Measurements from ENCODE around the gene RAB27A. TPM values are rescaled to one million over a fixed set of nuclear protein-coding genes. Genes with fewer than 3 reads are reported as not detected.
"Not testable (repeated sequence)": the region's sequence is repeated elsewhere in the genome, so short reads cannot be mapped to it uniquely, and the experiment has no call there.

RAB27A gene
- total RNA-seq, 4 donors from 2014 or later = 1.1 to 3.2 (median 1.8) TPM

DNA sequence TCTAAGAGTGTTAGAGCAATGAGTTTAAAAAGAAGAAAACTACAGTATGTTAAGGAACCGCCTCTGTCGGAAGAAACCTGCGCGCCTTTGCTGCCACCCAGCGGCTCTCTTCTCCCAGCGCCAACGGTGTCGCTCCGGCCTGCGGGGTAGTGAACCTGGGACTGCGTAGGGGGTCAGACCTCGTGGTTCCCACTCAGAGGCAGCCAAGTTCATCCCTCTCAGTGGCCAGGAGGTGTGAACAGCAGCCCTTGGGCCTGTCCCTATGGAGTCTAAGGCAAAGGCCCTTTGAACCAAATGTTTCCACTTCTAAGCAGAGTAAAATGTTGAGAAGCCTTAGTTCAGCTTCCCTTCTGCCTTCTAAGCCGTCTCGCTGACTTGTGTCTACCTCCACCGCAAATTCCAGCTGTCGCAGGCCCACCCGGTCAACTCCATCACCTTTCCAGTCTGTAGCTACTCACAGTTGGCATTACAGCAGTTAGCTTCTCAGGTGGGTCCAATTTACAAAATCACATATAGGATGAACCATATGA lies 980 bp upstream of the RAB27A start:
- peak; percentile 57 to 64 for DNase-seq

DNA sequence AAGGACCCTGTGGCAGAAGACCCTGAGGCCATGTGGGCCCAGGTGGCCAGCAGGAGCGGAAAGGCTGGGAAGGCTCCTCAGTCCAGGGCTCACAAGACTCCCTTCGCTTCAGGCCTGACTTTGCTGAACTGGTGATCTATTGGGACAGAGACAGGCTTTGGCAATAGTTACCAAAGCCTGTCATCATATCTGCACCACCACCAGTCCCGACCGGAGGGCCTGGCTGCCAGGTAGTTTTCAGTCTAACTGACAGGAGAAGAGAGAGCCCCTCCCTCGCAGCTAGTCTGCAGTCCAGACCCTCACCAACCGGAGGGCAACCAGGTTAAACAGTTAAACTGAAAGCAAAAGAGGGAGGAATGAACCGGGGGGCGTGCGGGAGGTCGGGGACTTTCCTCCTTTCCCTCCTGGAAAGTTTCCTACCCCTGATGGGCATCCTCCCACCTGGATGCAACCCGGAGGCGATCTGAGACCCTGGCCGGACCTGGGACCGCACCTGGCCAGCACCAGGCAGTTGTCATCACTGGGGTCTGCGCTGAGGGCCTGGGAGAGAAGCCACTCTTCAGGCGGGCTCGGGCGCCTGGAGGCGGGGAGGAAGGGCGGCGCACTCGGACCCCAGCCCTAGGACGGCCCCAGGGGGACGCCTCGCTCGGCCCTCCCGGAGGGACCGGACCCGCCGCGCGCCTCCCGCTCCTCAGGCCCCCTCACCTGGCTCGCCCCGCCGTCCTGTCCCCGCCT lies 435 bp downstream of the RAB27A start:
- Histone ChIP-seq H3K9me3 (no peaks in the 10 kb centered on the region), H3K27ac (peak overlapping the region; percentile 63 to 79 (median 71)), H3K4me1 (no peaks in the 10 kb centered on the region), H3K4me3 (peak overlapping the region; percentile 62 to 72 (median 62)), H3K36me3 (no peaks in the 10 kb centered on the region), H3K27me3 (no peaks in the 10 kb centered on the region)
- intact Hi-C loops (cut with DNase I; ENCODE audit: low total_unique reads) = no loop called here
- TF ChIP-seq, protein P1, sequence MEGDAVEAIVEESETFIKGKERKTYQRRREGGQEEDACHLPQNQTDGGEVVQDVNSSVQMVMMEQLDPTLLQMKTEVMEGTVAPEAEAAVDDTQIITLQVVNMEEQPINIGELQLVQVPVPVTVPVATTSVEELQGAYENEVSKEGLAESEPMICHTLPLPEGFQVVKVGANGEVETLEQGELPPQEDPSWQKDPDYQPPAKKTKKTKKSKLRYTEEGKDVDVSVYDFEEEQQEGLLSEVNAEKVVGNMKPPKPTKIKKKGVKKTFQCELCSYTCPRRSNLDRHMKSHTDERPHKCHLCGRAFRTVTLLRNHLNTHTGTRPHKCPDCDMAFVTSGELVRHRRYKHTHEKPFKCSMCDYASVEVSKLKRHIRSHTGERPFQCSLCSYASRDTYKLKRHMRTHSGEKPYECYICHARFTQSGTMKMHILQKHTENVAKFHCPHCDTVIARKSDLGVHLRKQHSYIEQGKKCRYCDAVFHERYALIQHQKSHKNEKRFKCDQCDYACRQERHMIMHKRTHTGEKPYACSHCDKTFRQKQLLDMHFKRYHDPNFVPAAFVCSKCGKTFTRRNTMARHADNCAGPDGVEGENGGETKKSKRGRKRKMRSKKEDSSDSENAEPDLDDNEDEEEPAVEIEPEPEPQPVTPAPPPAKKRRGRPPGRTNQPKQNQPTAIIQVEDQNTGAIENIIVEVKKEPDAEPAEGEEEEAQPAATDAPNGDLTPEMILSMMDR (IDR thresholded peaks at IDR 0.05 in 4 of 5, conservative IDR thresholded peaks at IDR 0.05 in 1 of 5) = no peak
- TF ChIP-seq POLR2A (IDR thresholded peaks at IDR 0.05) = peak in 1 of 2 donors; percentile 20
- ATAC-seq = peak in 1 of 2 donors; percentile 14
- no peak for DNase-seq
- in situ Hi-C loops (cut with MboI; ENCODE audit: low sequenced_read_pairs in 4 of 4) = no loop called here

More for the DNA sequence above, 980 bp upstream of the RAB27A start:
- Histone ChIP-seq H3K4me1 (no peaks in the 10 kb centered on the region), H3K27me3 (no peaks in the 10 kb centered on the region), H3K9me3 (no peaks in the 10 kb centered on the region), H3K27ac (peak overlapping the region; percentile 6 to 79 (median 71)), H3K4me3 (peak overlapping the region; percentile 62 to 72 (median 62)), H3K36me3 (no peaks in the 10 kb centered on the region)
- in situ Hi-C loops (cut with MboI; ENCODE audit: low sequenced_read_pairs in 4 of 4) = loop anchor here (5.0 kb wide), 1 partner anchor 73 kb away; no protein-coding TSS in a partner anchor
- TF ChIP-seq, protein P1 (IDR thresholded peaks at IDR 0.05 in 4 of 5, conservative IDR thresholded peaks at IDR 0.05 in 1 of 5) = peak; percentile 59 to 93 (median 77)
- TF ChIP-seq POLR2A (IDR thresholded peaks at IDR 0.05) = no peak
- intact Hi-C loops (cut with DNase I; ENCODE audit: low total_unique reads) = loop anchor here (1.0 kb wide), 1 partner anchor 73 kb away; no protein-coding TSS in a partner anchor
- ATAC-seq = peak; percentile 89 to 91

DNA sequence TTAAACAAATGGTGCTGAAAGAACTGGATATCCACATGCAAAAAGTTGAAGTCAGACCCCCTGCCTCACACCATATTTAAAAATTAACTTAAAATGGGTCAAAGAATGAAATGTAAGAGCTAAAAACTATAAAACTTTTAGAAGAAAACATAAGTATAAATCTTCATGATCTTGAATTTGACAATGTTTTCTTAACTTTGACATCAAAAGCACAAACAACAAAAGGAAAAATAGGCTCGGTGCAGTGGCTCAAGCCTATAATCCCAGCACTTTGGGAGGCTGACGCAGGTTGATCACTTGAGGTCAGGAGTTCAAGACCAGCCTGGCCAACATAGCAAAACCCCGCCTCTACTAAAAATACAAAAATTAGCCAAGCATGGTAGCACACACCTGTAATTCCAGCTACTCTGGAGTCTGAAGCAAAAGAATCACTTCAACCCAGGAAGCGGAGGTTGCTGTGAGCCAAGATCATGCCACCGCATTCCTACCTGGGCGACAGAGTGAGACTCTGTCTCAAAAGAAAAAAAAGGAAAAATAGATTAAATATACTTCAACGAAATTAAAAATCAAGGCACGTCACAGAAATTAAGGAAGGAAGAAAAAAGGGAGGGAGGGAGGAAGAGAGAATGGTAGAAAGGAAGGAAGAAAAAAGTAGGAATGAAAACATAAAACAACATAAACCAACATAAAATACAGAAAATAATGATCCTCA lies 1.5 kb downstream of the RAB27A start:
- in situ Hi-C loops (cut with MboI; ENCODE audit: low sequenced_read_pairs in 4 of 4) = no loop called here
- Histone ChIP-seq H3K27ac (peak overlapping the region in 1 of 4 donors; percentile 74), H3K4me1 (no peaks in the 10 kb centered on the region), H3K4me3 (no peak overlapping the region), H3K27me3 (no peaks in the 10 kb centered on the region), H3K9me3 (no peaks in the 10 kb centered on the region), H3K36me3 (no peaks in the 10 kb centered on the region)
- ATAC-seq (no peak), DNase-seq (no peak)
- intact Hi-C loops (cut with DNase I; ENCODE audit: low total_unique reads) = no loop called here
- TF ChIP-seq, protein P1 (IDR thresholded peaks at IDR 0.05 in 4 of 5, conservative IDR thresholded peaks at IDR 0.05 in 1 of 5) = no peak
- no peak for TF ChIP-seq POLR2A (IDR thresholded peaks at IDR 0.05)

DNA sequence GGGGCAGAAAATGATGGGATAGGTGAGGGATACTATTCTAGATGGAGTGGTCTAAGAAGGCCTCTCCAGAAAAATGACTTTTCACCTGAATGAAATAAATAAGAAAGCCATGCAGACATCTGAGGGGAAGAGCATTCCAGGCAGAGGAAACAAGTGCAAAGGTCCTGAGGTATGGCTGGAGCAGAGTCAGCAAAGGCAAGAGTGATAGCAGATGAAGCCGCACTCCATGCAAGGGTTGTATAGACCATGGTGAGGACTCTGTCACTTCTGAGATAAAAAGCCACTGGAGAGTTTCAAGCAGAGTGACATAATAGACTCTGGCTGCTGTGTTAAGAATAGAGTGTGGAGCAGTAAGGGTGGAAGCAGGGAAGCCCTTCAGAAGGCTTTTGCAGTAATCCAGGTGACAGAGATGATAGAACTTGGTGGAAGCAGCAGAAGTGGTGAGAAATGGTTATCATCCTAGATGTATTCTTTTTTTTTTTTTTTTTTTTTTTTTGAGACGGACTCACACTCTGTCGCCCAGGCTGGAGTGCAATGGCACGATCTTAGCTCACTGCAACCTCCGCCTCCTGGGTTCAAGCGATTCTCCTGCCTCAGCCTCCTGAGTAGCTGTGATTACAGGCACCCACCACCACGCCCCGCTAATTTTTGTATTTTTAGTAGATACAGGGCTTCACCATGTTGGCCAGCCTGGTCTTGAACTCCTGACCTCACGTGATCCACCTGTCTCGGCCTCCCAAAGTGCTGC lies 3.0 kb downstream of the RAB27A start:
- in situ Hi-C loops (cut with MboI; ENCODE audit: low sequenced_read_pairs in 4 of 4); DNase-seq; H3K27me3 ChIP-seq; ATAC-seq; intact Hi-C loops (cut with DNase I; ENCODE audit: low total_unique reads); H3K27ac ChIP-seq; H3K4me3 ChIP-seq; H3K9me3 ChIP-seq; H3K4me1 ChIP-seq; H3K36me3 ChIP-seq: not testable (repeated sequence)

All from gastrocnemius medialis (tissue), 4 donors.